PC-3 (cell line): ENCODE data around the gene MLC1. TPM values are rescaled to one million over a fixed set of nuclear protein-coding genes. Genes with fewer than 3 reads are reported as not detected.

ENCODE experiments used
- ATAC-seq: fragments of 200-7000 bp; cut with Tn5 transposase; 2 replicates; pipeline ENCODE4 v1.9.1; 2020; ENCODE audit warnings: mild to moderate bottlenecking, moderate library complexity
- BruUV-seq: library from RNA; stranded (reverse); fragments of 400-500 nt; replicated peaks from 2 replicates; lab custom pipeline; 2021; lab: Mats Ljungman, UMichigan
- CTCF ChIA-PET: fragments of 300-600 bp; sonication (Branson Sonifier 250); formaldehyde crosslinking; loops from one replicate; lab custom pipeline; 2022; ENCODE audit warnings: antibody characterized with exemption; lab: Charles Lee
- POLR2A ChIA-PET: fragments of 300-600 bp; sonication (Branson Sonifier 250); formaldehyde crosslinking; loops from one replicate; lab custom pipeline; 2022; ENCODE audit warnings: antibody characterized with exemption; ENCODE audit not compliant: unreplicated experiment; lab: Charles Lee
- DNase-seq: peaks from one replicate; pipeline ENCODE4 v3.0.0-alpha.2; 2015
- H2AFZ ChIP-seq: fragments of 300-600 bp; sonication (generic); 2 replicates; pipeline ENCODE4 v1.6.0; 2016; ENCODE audit warnings: antibody characterized with exemption, low read length
- H3F3A ChIP-seq: fragments of 300-600 bp; sonication (generic); one replicate; pipeline ENCODE4 v1.6.0; 2017; ENCODE audit warnings: antibody characterized with exemption, low read length, control low read depth, mild to moderate bottlenecking; ENCODE audit not compliant: unreplicated experiment
- H3K27ac ChIP-seq: fragments of 300-600 bp; sonication (generic); 2 replicates; pipeline ENCODE4 v1.5.1; 2016; ENCODE audit warnings: mild to moderate bottlenecking, low read length
- H3K27me3 ChIP-seq: fragments of 300-600 bp; sonication (generic); 2 replicates; pipeline ENCODE4 v1.6.1; 2016; ENCODE audit warnings: low read length, mixed read lengths
- H3K36me3 ChIP-seq: fragments of 300-600 bp; sonication (generic); 2 replicates; pipeline ENCODE4 v1.6.1; 2016; ENCODE audit warnings: low read depth, mixed run types, low read length, mixed read lengths
- H3K4me1 ChIP-seq: fragments of 300-600 bp; sonication (generic); 2 replicates; pipeline ENCODE4 v1.5.1; 2016; ENCODE audit warnings: low read length; ENCODE audit not compliant: insufficient read depth
- H3K4me2 ChIP-seq: fragments of 300-600 bp; sonication (generic); 2 replicates; pipeline ENCODE4 v1.6.0; 2016; ENCODE audit warnings: low read length
- H3K4me3 ChIP-seq: fragments of 300-600 bp; sonication (generic); 2 replicates; pipeline ENCODE4 v1.5.1; 2016; ENCODE audit warnings: mild to moderate bottlenecking, low read length, mixed read lengths
- H3K79me2 ChIP-seq: fragments of 300-600 bp; sonication (generic); 2 replicates; pipeline ENCODE4 v1.6.1; 2017; ENCODE audit warnings: low read length, mixed read lengths
- H3K9ac ChIP-seq: fragments of 300-600 bp; sonication (generic); 2 replicates; pipeline ENCODE4 v1.6.0; 2016; ENCODE audit warnings: mild to moderate bottlenecking, low read length
- H3K9me2 ChIP-seq: fragments of 300-600 bp; sonication (generic); replicated peaks from 2 replicates; pipeline ENCODE4 v1.6.1; 2016; ENCODE audit warnings: mixed run types, low read length, mixed read lengths
- H3K9me3 ChIP-seq: fragments of 300-600 bp; sonication (generic); 2 replicates; pipeline ENCODE4 v1.6.1; 2016; ENCODE audit warnings: low read length, mixed read lengths
- H4K20me1 ChIP-seq: fragments of 300-600 bp; sonication (generic); 2 replicates; pipeline ENCODE4 v1.6.1; 2016; ENCODE audit warnings: low read length, mixed read lengths
- CTCF ChIP-seq: fragments of 300-600 bp; sonication (generic); conservative IDR thresholded peaks from 2 replicates; pipeline ENCODE4 v1.5.1; 2017; ENCODE audit warnings: antibody characterized with exemption, low read depth, mild to moderate bottlenecking, low read length
- EZH2 ChIP-seq: fragments of 300-600 bp; sonication (generic); IDR thresholded peaks from one replicate; pipeline ENCODE4 v1.6.1; 2017; ENCODE audit warnings: antibody characterized with exemption, mild to moderate bottlenecking, low read length; ENCODE audit not compliant: unreplicated experiment
- EZH2phosphoT487 ChIP-seq: fragments of 300-600 bp; sonication (generic); IDR thresholded peaks from 2 replicates; pipeline ENCODE4 v1.6.1; 2018; ENCODE audit warnings: mild to moderate bottlenecking, antibody characterized with exemption, low read length, borderline replicate concordance
- intact Hi-C: fragments of 100-400 bp; cut with micrococcal nuclease; formaldehyde crosslinking; loops from 2 replicates; pipeline ENCODE4 v1.9.0; 2023
- total RNA-seq: library from RNA; depleted of rRNA; stranded (reverse); fragments of >200 nt; gene quantifications from 2 replicates; pipeline ENCODE4 v1.2.3, GENCODE V29; 2014

MLC1 gene
- total RNA-seq, 1 experiment from 2014 or later: 0.62 TPM

- Histone ChIP-seq H3K36me3 (no peaks in the 10 kb centered on the region), H2AFZ (no peak overlapping the region), H3K4me2 (peak overlapping the region; percentile 21; the same call in 1 of the 2 replicates), H3K9me3 (no peaks in the 10 kb centered on the region), H3K4me1 (peaks cover 24% of the 10 kb centered on the region), H3K79me2 (no peaks in the 10 kb centered on the region), H3K27ac (no peak overlapping the region), H3K9ac (no peak overlapping the region), H3K27me3 (no peaks in the 10 kb centered on the region), H4K20me1 (no peaks in the 10 kb centered on the region), H3K9me2 (no peaks in the 10 kb centered on the region), H3K4me3 (no peak overlapping the region), H3F3A (no peaks in the 10 kb centered on the region)
- CTCF ChIA-PET: no interaction called here
- intact Hi-C loops: no loop called here
- TF ChIP-seq CTCF: no peak
- no peak for TF ChIP-seq EZH2
- TF ChIP-seq EZH2phosphoT487: no peak
- POLR2A ChIA-PET: no interaction called here
- BruUV-seq: TSS peak; percentile 72
- ATAC-seq: peak; percentile 19; the same call in 1 of the 2 replicates
- DNase-seq: peak; percentile 42
Observed at GRCh38 chr22:50114221-50115021, 29.2 kb upstream of the MLC1 start.

GRCh38 chr22:50112151-50113118 is 27.2 kb upstream of the MLC1 start:
- H3K9me3 ChIP-seq: no peaks in the 10 kb centered on the region
- no peak overlapping the region for H3K4me3 ChIP-seq
- TF ChIP-seq EZH2 (no peak), EZH2phosphoT487 (no peak), CTCF (no peak)
- peak; percentile 50 for ATAC-seq
- DNase-seq: peak; percentile 25
- H3K9ac ChIP-seq: no peak overlapping the region
- no peak overlapping the region for H3K27ac ChIP-seq
- H3K36me3 ChIP-seq: no peaks in the 10 kb centered on the region
- intact Hi-C loops: no loop called here
- no TSS peak for BruUV-seq
- H2AFZ ChIP-seq: 0 out of 2 replicates have a peak overlapping the region, but pooled peaks have one; percentile 48
- no peaks in the 10 kb centered on the region for H3K79me2 ChIP-seq
- H4K20me1 ChIP-seq: no peaks in the 10 kb centered on the region
- ChIA-PET POLR2A (no interaction called here), CTCF (interaction anchor here (0.6 kb wide), 1 partner anchor 277 kb away, joined by 3 read pairs; no protein-coding TSS in a partner anchor)
- no peaks in the 10 kb centered on the region for H3K9me2 ChIP-seq
- H3F3A ChIP-seq: no peaks in the 10 kb centered on the region
- H3K27me3 ChIP-seq: no peaks in the 10 kb centered on the region
- peaks cover 24% of the 10 kb centered on the region for H3K4me1 ChIP-seq
- H3K4me2 ChIP-seq: no peak overlapping the region
